H1 (cell line): ENCODE data around the gene ZNF652. TPM values are rescaled to one million over a fixed set of nuclear protein-coding genes. Genes with fewer than 3 reads are reported as not detected.

Experiments used
- CTCF ChIA-PET: fragments of 300-600 bp; sonication (Branson Sonifier 250); formaldehyde crosslinking; loops from one replicate; lab custom pipeline; 2021; ENCODE audit not compliant: partially characterized antibody; lab: Charles Lee
- POLR2A ChIA-PET: fragments of 300-600 bp; sonication (Branson Sonifier 250); formaldehyde crosslinking; loops from one replicate; lab custom pipeline; 2021; ENCODE audit warnings: inconsistent platforms; ENCODE audit not compliant: partially characterized antibody; lab: Charles Lee
- DNase-seq, 2 experiments: peaks; one replicate each; pipeline versions ENCODE4 v3.0.0 to v3.0.0-alpha.2; 2010 to 2022; ENCODE audit warnings: low spot score in 2 of 2, low read depth in 1 of 2, mixed read lengths in 1 of 2
- FAIRE-seq: peaks from 2 replicates; lab custom pipeline; 2011; peaks lifted over from hg19 to GRCh38; lab: Jason Lieb, UNC
- H2AFZ ChIP-seq: 2 replicates; pipeline ENCODE4 v1.8.1; 2012; ENCODE audit warnings: low read length, inconsistent platforms
- H2AK5ac ChIP-seq: 2 replicates; pipeline ENCODE4 v1.6.1; 2013; ENCODE audit warnings: low read depth, low read length
- H2BK120ac ChIP-seq: replicated peaks from 2 replicates; pipeline ENCODE3; 2013; ENCODE audit warnings: low read depth, low read length, inconsistent platforms
- H2BK12ac ChIP-seq: 2 replicates; pipeline ENCODE4 v1.6.1; 2013; ENCODE audit warnings: low read depth, low read length
- H2BK15ac ChIP-seq: 2 replicates; pipeline ENCODE4 v1.6.1; 2013; ENCODE audit warnings: low read length
- H2BK20ac ChIP-seq: 2 replicates; pipeline ENCODE4 v1.6.1; 2013; ENCODE audit warnings: low read length
- H2BK5ac ChIP-seq: 2 replicates; pipeline ENCODE4 v1.6.1; 2013; ENCODE audit warnings: low read depth, low read length
- H3K14ac ChIP-seq: 2 replicates; pipeline ENCODE4 v1.6.1; 2013; ENCODE audit warnings: inconsistent platforms; ENCODE audit not compliant: insufficient read length
- H3K18ac ChIP-seq: 2 replicates; pipeline ENCODE4 v1.6.1; 2013; ENCODE audit warnings: low read length; ENCODE audit errors: extremely low read depth
- H3K23ac ChIP-seq: 2 replicates; pipeline ENCODE4 v1.6.1; 2013; ENCODE audit warnings: inconsistent platforms; ENCODE audit not compliant: insufficient read length
- H3K23me2 ChIP-seq: 2 replicates; pipeline ENCODE4 v1.6.1; 2013; ENCODE audit warnings: low read depth, low read length
- H3K27ac ChIP-seq: 2 replicates; pipeline ENCODE4 v1.6.1; 2011; ENCODE audit warnings: low read depth, low read length, inconsistent platforms
- H3K27me3 ChIP-seq, 4 experiments: replicated peaks in 1 of 4; 1 replicate in 1 of 4; 2 replicates in 3 of 4; pipeline versions ENCODE4 v1.6.1 to v1.8.1; 2011 to 2013; ENCODE audit warnings: low read length in 3 of 4, mild to moderate bottlenecking in 3 of 4, inconsistent platforms in 2 of 4, mixed read lengths in 2 of 4, moderate library complexity in 1 of 4; ENCODE audit not compliant: control insufficient read depth in 3 of 4, insufficient read depth in 3 of 4; ENCODE audit errors: extremely low read depth in 1 of 4
- H3K36me3 ChIP-seq, 4 experiments: 2 replicates each; pipeline versions ENCODE4 v1.6.1 to v1.8.1; 2011 to 2013; ENCODE audit warnings: mild to moderate bottlenecking in 4 of 4, low read length in 3 of 4, moderate library complexity in 2 of 4, control low read depth in 1 of 4, inconsistent platforms in 1 of 4; ENCODE audit not compliant: insufficient read depth in 4 of 4, control insufficient read depth in 2 of 4
- H3K4ac ChIP-seq: replicated peaks from 2 replicates; pipeline ENCODE3; 2013; ENCODE audit warnings: low read length, low read depth, mixed read lengths, inconsistent platforms; ENCODE audit not compliant: insufficient read length
- H3K4me1 ChIP-seq, 4 experiments: replicated peaks in 1 of 4; 1 replicate in 1 of 4; 2 replicates in 3 of 4; pipeline versions ENCODE4 v1.6.1 to v1.8.1; 2011 to 2013; ENCODE audit warnings: low read length in 3 of 4, inconsistent platforms in 2 of 4, mixed read lengths in 1 of 4; ENCODE audit not compliant: insufficient read depth in 4 of 4, control insufficient read depth in 3 of 4
- H3K4me2 ChIP-seq, 2 experiments: 2 replicates each; pipeline versions ENCODE4 v1.6.1 to v1.8.1; 2011 to 2013; ENCODE audit warnings: low read depth in 2 of 2, low read length in 2 of 2, control low read depth in 1 of 2, inconsistent platforms in 1 of 2, mild to moderate bottlenecking in 1 of 2; ENCODE audit not compliant: insufficient read depth in 1 of 2
- H3K4me3 ChIP-seq, 4 experiments: fragments of 200-600, 300-600 bp in 1 of 4; sonication (generic), shearing (Covaris generic), sonication (Bioruptor Twin) in 1 of 4; 2 replicates each; pipeline versions ENCODE4 v1.5.1 to v1.8.1; 2011 to 2016; ENCODE audit warnings: low read length in 4 of 4, low read depth in 3 of 4, control low read depth in 2 of 4, inconsistent platforms in 2 of 4, mild to moderate bottlenecking in 2 of 4, mixed read lengths in 1 of 4, moderate library complexity in 1 of 4; ENCODE audit not compliant: insufficient read depth in 2 of 4; ENCODE audit errors: extremely low read depth in 1 of 4
- H3K56ac ChIP-seq: replicated peaks from 2 replicates; pipeline ENCODE3; 2013; ENCODE audit warnings: low read depth, mild to moderate bottlenecking, mixed read lengths, low read length, inconsistent platforms; ENCODE audit not compliant: insufficient read length
- H3K79me1 ChIP-seq: 2 replicates; pipeline ENCODE4 v1.6.1; 2013; ENCODE audit warnings: low read depth, low read length, control low read depth
- H3K79me2 ChIP-seq, 2 experiments: 2 replicates each; pipeline versions ENCODE4 v1.6.1 to v1.8.1; 2012 to 2013; ENCODE audit warnings: low read length in 2 of 2, mild to moderate bottlenecking in 2 of 2, inconsistent platforms in 1 of 2; ENCODE audit not compliant: insufficient read depth in 2 of 2, control insufficient read depth in 1 of 2
- H3K9ac ChIP-seq, 4 experiments: replicated peaks in 1 of 4; 1 replicate in 1 of 4; 2 replicates in 3 of 4; pipeline versions ENCODE4 v1.6.1 to v1.8.1; 2011 to 2013; ENCODE audit warnings: low read depth in 3 of 4, low read length in 3 of 4, control low read depth in 2 of 4, mild to moderate bottlenecking in 2 of 4, moderate library complexity in 2 of 4, inconsistent platforms in 1 of 4; ENCODE audit errors: extremely low read depth in 1 of 4
- H3K9me3 ChIP-seq, 2 experiments: 2 replicates each; pipeline versions ENCODE4 v1.6.1 to v1.8.1; 2012 to 2013; ENCODE audit warnings: mild to moderate bottlenecking in 2 of 2, moderate library complexity in 2 of 2, control low read depth in 1 of 2, inconsistent platforms in 1 of 2, low read depth in 1 of 2, low read length in 1 of 2, mixed read lengths in 1 of 2; ENCODE audit not compliant: insufficient read depth in 2 of 2
- H4K20me1 ChIP-seq, 2 experiments: replicated peaks in 1 of 2; 2 replicates each; pipeline versions ENCODE3 to v1.8.1; 2011 to 2013; ENCODE audit warnings: inconsistent platforms in 2 of 2, low read length in 2 of 2, mild to moderate bottlenecking in 1 of 2; ENCODE audit not compliant: insufficient read depth in 2 of 2, control insufficient read depth in 1 of 2
- H4K5ac ChIP-seq: 2 replicates; pipeline ENCODE4 v1.6.1; 2013; ENCODE audit warnings: low read length, low read depth, mixed read lengths, inconsistent platforms; ENCODE audit not compliant: insufficient read length
- H4K8ac ChIP-seq: 2 replicates; pipeline ENCODE4 v1.8.0; 2013; ENCODE audit warnings: mild to moderate bottlenecking, moderate library complexity, low read length, inconsistent platforms; ENCODE audit not compliant: insufficient read depth; ENCODE audit errors: extremely low read depth
- H4K91ac ChIP-seq: replicated peaks from 2 replicates; pipeline ENCODE3; 2013; ENCODE audit warnings: low read length, mixed read lengths, inconsistent platforms; ENCODE audit not compliant: insufficient read length
- ATF3 ChIP-seq: IDR thresholded peaks from 2 replicates; pipeline ENCODE4 v1.6.1; 2011; ENCODE audit warnings: low read depth, mild to moderate bottlenecking, low read length; ENCODE audit not compliant: insufficient read depth
- BACH1 ChIP-seq: IDR thresholded peaks from 2 replicates; pipeline ENCODE4 v1.6.1; 2012; ENCODE audit warnings: low read length, improper control_type of control experiment
- CHD1 ChIP-seq: IDR thresholded peaks from 2 replicates; pipeline ENCODE4 v1.6.1; 2012; ENCODE audit warnings: low read depth, low read length, improper control_type of control experiment
- CHD2 ChIP-seq: IDR thresholded peaks from 2 replicates; pipeline ENCODE4 v1.6.1; 2012; ENCODE audit warnings: low read length, improper control_type of control experiment
- CTBP2 ChIP-seq: IDR thresholded peaks from 2 replicates; pipeline ENCODE4 v1.7.0; 2011; ENCODE audit warnings: borderline replicate concordance, mild to moderate bottlenecking, moderate library complexity, mixed read lengths, low read length; ENCODE audit not compliant: insufficient read depth, insufficient read length
- EP300 ChIP-seq, 2 experiments: IDR thresholded peaks; 1 replicate in 1 of 2; 2 replicates in 1 of 2; pipeline ENCODE4 v1.6.1; 2011 to 2012; ENCODE audit warnings: low read depth in 2 of 2, low read length in 2 of 2, mild to moderate bottlenecking in 2 of 2, borderline replicate concordance in 1 of 2, inconsistent platforms in 1 of 2, moderate library complexity in 1 of 2
- FOSL1 ChIP-seq: IDR thresholded peaks from 2 replicates; pipeline ENCODE4 v1.6.1; 2011; ENCODE audit warnings: mild to moderate bottlenecking, low read depth, low read length, moderate library complexity; ENCODE audit not compliant: insufficient read depth
- HDAC2 ChIP-seq, 2 experiments: fragments of 300-600 bp in 1 of 2; sonication (generic) in 1 of 2; IDR thresholded peaks; 2 replicates each; pipeline ENCODE4 v1.6.1; 2011 to 2012; ENCODE audit warnings: low read depth in 2 of 2, low read length in 2 of 2, mild to moderate bottlenecking in 2 of 2, moderate library complexity in 2 of 2, borderline replicate concordance in 1 of 2, inconsistent platforms in 1 of 2
- POLR2AphosphoS5 ChIP-seq: IDR thresholded peaks from 2 replicates; pipeline ENCODE4 v1.6.1; 2011; ENCODE audit warnings: low read depth, low read length
- RBBP5 ChIP-seq: IDR thresholded peaks from 2 replicates; pipeline ENCODE4 v1.7.1; 2012; ENCODE audit warnings: low read depth, mild to moderate bottlenecking, inconsistent platforms, low read length, moderate library complexity, borderline replicate concordance
- SIRT6 ChIP-seq: IDR thresholded peaks from one replicate; pipeline ENCODE4 v1.7.1; 2012; ENCODE audit warnings: low read length, inconsistent platforms
- SP2 ChIP-seq: IDR thresholded peaks from 2 replicates; pipeline ENCODE4 v1.6.1; 2012; ENCODE audit warnings: mild to moderate bottlenecking, low read length, inconsistent platforms
- TAF1 ChIP-seq: IDR thresholded peaks from 2 replicates; pipeline ENCODE4 v1.6.1; 2011; ENCODE audit warnings: mild to moderate bottlenecking, low read depth, low read length
- TBP ChIP-seq: IDR thresholded peaks from 2 replicates; pipeline ENCODE4 v1.6.1; 2011; ENCODE audit warnings: low read depth, low read length, improper control_type of control experiment
- WGBS, 2 experiments: shearing (Covaris generic) in 1 of 2; methylation state at CpG; one replicate each; pipeline versions ENCODE4 v1.1.6 to v1.1.7; 2013 to 2015; ENCODE audit warnings: low lambda C conversion rate in 2 of 2, mixed read lengths in 2 of 2, inconsistent platforms in 1 of 2, low coverage in 1 of 2, missing lambda C conversion rate in 1 of 2; ENCODE audit not compliant: insufficient replicate concordance in 2 of 2, insufficient coverage in 1 of 2, insufficient read length in 1 of 2; ENCODE audit errors: extremely low coverage in 1 of 2, missing lambda C conversion rate in 1 of 2; 5-methylcytosine and 5-hydroxymethylcytosine counted together
- polyA plus RNA-seq, 7 experiments: library from polyadenylated mRNA; depleted of rRNA in 3 of 7; stranded (reverse) in 5 of 7; unstranded in 2 of 7; fragments of >200 nt in 5 of 7; fragments of 200-250 nt in 2 of 7; gene quantifications; 1 replicate in 5 of 7; 2 replicates in 1 of 7; 4 replicates in 1 of 7; pipeline versions ENCODE4 v1.2.1 to v1.2.3, GENCODE V29; 2011 to 2013; ENCODE audit warnings: missing spikeins in 2 of 7, mixed read lengths in 2 of 7
- total RNA-seq: library from RNA; stranded (reverse); fragmentation: NEBNext Ultra II Directional; extraction: Animal tissue kit (Norgen Biotek cat#: 25700); gene quantifications from 2 replicates; pipeline ENCODE4 v1.2.1, GENCODE V29; 2021

The ZNF652 gene
- total and polyA plus RNA-seq, 2 of the 8 experiments (the other 6 are each of a cell fraction or from before 2014, with no cell fraction given) = 13.5 to 39.6 TPM

GRCh38 chr17:49381793-49382192 is 19.7 kb upstream of the ZNF652 start:
- DNase-seq = no peak
- H2BK120ac ChIP-seq = no peak overlapping the region
- no peak overlapping the region for H2BK12ac ChIP-seq
- FAIRE-seq = no peak
- H3K4ac ChIP-seq = no peak overlapping the region
- no peaks in the 10 kb centered on the region for H3K9me3 ChIP-seq
- H3K18ac ChIP-seq = no peak overlapping the region
- no peaks in the 10 kb centered on the region for H3K36me3 ChIP-seq
- ChIA-PET POLR2A (interaction anchor here (1.4 kb wide), 1 partner anchor 19 kb away, joined by 4 read pairs; the partner anchor contains the start of gene ZNF652), CTCF (interaction anchor here (0.6 to 7.5 kb wide), 6 partner anchors 11 to 175 kb away, joined by 3 to 65 read pairs (median 4); no protein-coding TSS in a partner anchor)
- H4K8ac ChIP-seq = no peak overlapping the region
- H3K56ac ChIP-seq = no peak overlapping the region
- H4K91ac ChIP-seq = no peak overlapping the region
- H2AFZ ChIP-seq = no peak overlapping the region
- 94% methylated on average over 5 of the region's 5 CpGs; no CpG with 5 or more reads in 1 of the 2 experiments for WGBS, 2 experiments
- no peaks in the 10 kb centered on the region for H3K27me3 ChIP-seq
- H3K79me2 ChIP-seq = no peaks in the 10 kb centered on the region
- no peak overlapping the region for H2AK5ac ChIP-seq
- no peak overlapping the region for H3K4me2 ChIP-seq
- H3K14ac ChIP-seq = no peak overlapping the region
- no peak overlapping the region for H4K5ac ChIP-seq
- H3K23ac ChIP-seq = no peak overlapping the region
- no peak overlapping the region for H2BK15ac ChIP-seq
- peaks cover 0 to 2% (median 1%) of the 10 kb centered on the region in 4 experiments; a peak in 3 of 7 replicates for H3K4me1 ChIP-seq
- no peak overlapping the region for H2BK20ac ChIP-seq
- no peaks in the 10 kb centered on the region for H3K23me2 ChIP-seq
- no peak overlapping the region for H2BK5ac ChIP-seq
- H3K9ac ChIP-seq = no peak overlapping the region
- H3K27ac ChIP-seq = no peak overlapping the region
- no peaks in the 10 kb centered on the region for H4K20me1 ChIP-seq
- H3K79me1 ChIP-seq = no peaks in the 10 kb centered on the region
- no peak overlapping the region for H3K4me3 ChIP-seq
- TF ChIP-seq TBP = no peak
- TF ChIP-seq SP2 = no peak
- no peak for TF ChIP-seq ATF3
- TF ChIP-seq CHD1 = no peak
- no peak for TF ChIP-seq CTBP2
- no peak for TF ChIP-seq CHD2
- TF ChIP-seq FOSL1 = no peak
- TF ChIP-seq RBBP5 = no peak
- no peak for TF ChIP-seq BACH1
- no peak for TF ChIP-seq POLR2AphosphoS5
- TF ChIP-seq HDAC2 (IDR thresholded peaks at IDR 0.05; ENCODE audit: borderline replicate concordance in 1 of 2, low read depth in 2 of 2, low read length in 2 of 2) = no peak
- TF ChIP-seq SIRT6 = no peak
- no peak for TF ChIP-seq EP300 (IDR thresholded peaks at IDR 0.05; ENCODE audit: borderline replicate concordance in 1 of 2, low read depth in 2 of 2, low read length in 2 of 2)
- TF ChIP-seq TAF1 = no peak
